ENCODE measurements around the gene FKRP. TPM values are rescaled to one million over a fixed set of nuclear protein-coding genes. Genes with fewer than 3 reads are reported as not detected.

The FKRP gene
- total and polyA plus RNA-seq, 2 donors from 2014 or later, result 11.8 to 20.5 TPM

GRCh38 chr19:46744005-46744691 lies 1.7 kb upstream of the FKRP start:
- Histone ChIP-seq H3K36me3 (ENCODE audit: control insufficient read depth in 2 of 3, insufficient read depth in 3 of 3, low read length in 3 of 3) (peaks cover 0 to 2% (median 0%) of the 10 kb centered on the region in 3 donors), H3K4me3 (ENCODE audit: low read length in 3 of 3) (peak overlapping the region in 1 of 3 donors; percentile 88), H3K27ac (ENCODE audit: low read depth in 2 of 2, low read length in 2 of 2) (no peak overlapping the region), H3K27me3 (ENCODE audit: control insufficient read depth, insufficient read depth, low read length) (no peaks in the 10 kb centered on the region), H3K9ac (ENCODE audit: low read length in 3 of 3) (no peak overlapping the region), H3K9me3 (ENCODE audit: control insufficient read depth in 2 of 3, insufficient read depth in 1 of 3, low read length in 3 of 3) (no peaks in the 10 kb centered on the region), H3K4me1 (ENCODE audit: control insufficient read depth in 2 of 3, insufficient read depth in 2 of 3, low read depth in 1 of 3, low read length in 3 of 3) (peaks cover 0 to 18% (median 7%) of the 10 kb centered on the region in 3 donors)
- intact Hi-C loops (cut with DNase I), result no loop called here
- TF ChIP-seq, protein P1, sequence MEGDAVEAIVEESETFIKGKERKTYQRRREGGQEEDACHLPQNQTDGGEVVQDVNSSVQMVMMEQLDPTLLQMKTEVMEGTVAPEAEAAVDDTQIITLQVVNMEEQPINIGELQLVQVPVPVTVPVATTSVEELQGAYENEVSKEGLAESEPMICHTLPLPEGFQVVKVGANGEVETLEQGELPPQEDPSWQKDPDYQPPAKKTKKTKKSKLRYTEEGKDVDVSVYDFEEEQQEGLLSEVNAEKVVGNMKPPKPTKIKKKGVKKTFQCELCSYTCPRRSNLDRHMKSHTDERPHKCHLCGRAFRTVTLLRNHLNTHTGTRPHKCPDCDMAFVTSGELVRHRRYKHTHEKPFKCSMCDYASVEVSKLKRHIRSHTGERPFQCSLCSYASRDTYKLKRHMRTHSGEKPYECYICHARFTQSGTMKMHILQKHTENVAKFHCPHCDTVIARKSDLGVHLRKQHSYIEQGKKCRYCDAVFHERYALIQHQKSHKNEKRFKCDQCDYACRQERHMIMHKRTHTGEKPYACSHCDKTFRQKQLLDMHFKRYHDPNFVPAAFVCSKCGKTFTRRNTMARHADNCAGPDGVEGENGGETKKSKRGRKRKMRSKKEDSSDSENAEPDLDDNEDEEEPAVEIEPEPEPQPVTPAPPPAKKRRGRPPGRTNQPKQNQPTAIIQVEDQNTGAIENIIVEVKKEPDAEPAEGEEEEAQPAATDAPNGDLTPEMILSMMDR (IDR thresholded peaks at IDR 0.05; ENCODE audit: borderline replicate concordance, extremely low read depth, insufficient read depth), result no peak
- DNase-seq (no peak), FAIRE-seq (no peak)

GRCh38 chr19:46745030-46745429 lies 827 bp upstream of the FKRP start:
- DNase-seq (peak in 1 of 5 donors; percentile 60), FAIRE-seq (no peak)
- Histone ChIP-seq H3K4me1 (ENCODE audit: control insufficient read depth in 2 of 3, insufficient read depth in 2 of 3, low read depth in 1 of 3, low read length in 3 of 3) (peaks cover 0 to 18% (median 7%) of the 10 kb centered on the region in 3 donors), H3K9me3 (ENCODE audit: control insufficient read depth in 2 of 3, insufficient read depth in 1 of 3, low read length in 3 of 3) (no peaks in the 10 kb centered on the region), H3K27me3 (ENCODE audit: control insufficient read depth, insufficient read depth, low read length) (no peaks in the 10 kb centered on the region), H3K27ac (ENCODE audit: low read depth in 2 of 2, low read length in 2 of 2) (no peak overlapping the region), H3K36me3 (ENCODE audit: control insufficient read depth in 2 of 3, insufficient read depth in 3 of 3, low read length in 3 of 3) (peaks cover 0 to 2% (median 0%) of the 10 kb centered on the region in 3 donors), H3K4me3 (ENCODE audit: low read length in 3 of 3) (peak overlapping the region; percentile 71 to 90 (median 88)), H3K9ac (ENCODE audit: low read length in 3 of 3) (peak overlapping the region; percentile 64 to 92 (median 90))
- intact Hi-C loops (cut with DNase I), result no loop called here
- TF ChIP-seq, protein P1 (IDR thresholded peaks at IDR 0.05; ENCODE audit: borderline replicate concordance, extremely low read depth, insufficient read depth), result no peak

- FAIRE-seq (no peak), DNase-seq (peak; percentile 56 to 77 (median 74))
- Histone ChIP-seq H3K9ac (ENCODE audit: low read length in 3 of 3) (peak within 1 kb of the TSS; percentile 64 to 92 (median 90)), H3K9me3 (ENCODE audit: control insufficient read depth in 2 of 3, insufficient read depth in 1 of 3, low read length in 3 of 3) (no peaks in the 10 kb centered on the region), H3K27me3 (ENCODE audit: control insufficient read depth, insufficient read depth, low read length) (no peaks in the 10 kb centered on the region), H3K4me3 (ENCODE audit: low read length in 3 of 3) (peak within 1 kb of the TSS; percentile 71 to 90 (median 88)), H3K36me3 (ENCODE audit: control insufficient read depth in 2 of 3, insufficient read depth in 3 of 3, low read length in 3 of 3) (peaks cover 0 to 2% (median 0%) of the 10 kb centered on the region in 3 donors), H3K27ac (ENCODE audit: low read depth in 2 of 2, low read length in 2 of 2) (peak within 1 kb of the TSS; percentile 57 to 64), H3K4me1 (ENCODE audit: control insufficient read depth in 2 of 3, insufficient read depth in 2 of 3, low read depth in 1 of 3, low read length in 3 of 3) (peaks cover 0 to 18% (median 7%) of the 10 kb centered on the region in 3 donors)
- intact Hi-C loops (cut with DNase I), result no loop called here
- TF ChIP-seq, protein P1 (IDR thresholded peaks at IDR 0.05; ENCODE audit: borderline replicate concordance, extremely low read depth, insufficient read depth), result no peak
These were observed 612 bp downstream of the FKRP start, which contains the start of gene STRN4 for GRCh38 chr19:46746281-46747057. Gene STRN4 (minus strand): TSS chr19:46746450. CDS start chr19:46746430, 20 bp downstream.
